Stimulated activated CD4-positive, alpha-beta T cell treated with anti-CD3 and anti-CD28 coated beads, Interleukin-12 subunit alpha, Interleukin-12 subunit beta, amount 100 ng/mL, for 24 hours (primary cell): ENCODE measurements around the gene NEU4.

Experiments used
- DNase-seq, 2 experiments: peaks; one replicate each; pipeline ENCODE4 v3.0.0-alpha.2; 2020; ENCODE audit warnings: low read depth in 2 of 2

The NEU4 gene

GRCh38 chr2:241864168-241864849 lies 55.3 kb downstream of the NEU4 start:
- no peak for DNase-seq

GRCh38 chr2:241864850-241865213 lies 55.8 kb downstream of the NEU4 start:
- DNase-seq, result no peak

- no peak for DNase-seq
These were observed 56.5 kb downstream of the NEU4 start for GRCh38 chr2:241865416-241865956.

- DNase-seq, result no peak
These were observed 57.2 kb downstream of the NEU4 start for GRCh38 chr2:241865957-241866789.
